B cell (primary cell): ENCODE data around the gene RIMBP2. TPM values are rescaled to one million over a fixed set of nuclear protein-coding genes. Genes with fewer than 3 reads are reported as not detected.

Source experiments
- ATAC-seq: fragments of 200-7000 bp; cut with Tn5 transposase; one replicate; pipeline ENCODE4 v1.10.0; 2021; ENCODE audit warnings: low read depth, mild to moderate bottlenecking, moderate number of reproducible peaks, moderate library complexity
- CTCF ChIA-PET: fragments of 350-600 bp; sonication (Branson Sonifier 250); formaldehyde crosslinking; loops from one replicate; lab custom pipeline; 2021; ENCODE audit warnings: antibody characterized with exemption, inconsistent platforms; lab: Charles Lee
- POLR2A ChIA-PET: fragments of 350-600 bp; sonication (Branson Sonifier 250); formaldehyde crosslinking; loops from one replicate; lab custom pipeline; 2021; ENCODE audit warnings: antibody characterized with exemption; lab: Charles Lee
- DNase-seq: peaks from one replicate; pipeline ENCODE4 v3.0.0; 2013
- H2AFZ ChIP-seq: 2 replicates; pipeline ENCODE4 v1.6.1; 2012; ENCODE audit warnings: mild to moderate bottlenecking, low read depth, low read length; ENCODE audit not compliant: insufficient read depth, poor library complexity, severe bottlenecking
- H3K27ac ChIP-seq, 2 donors: 1 replicate in 1 of 2; 2 replicates in 1 of 2; pipeline ENCODE4 v1.5.1; 2012 to 2013; ENCODE audit warnings: low read length in 2 of 2, mild to moderate bottlenecking in 2 of 2, moderate library complexity in 1 of 2
- H3K27me3 ChIP-seq, 4 experiments: fragments of 200-600 bp in 1 of 4; sonication (generic) in 1 of 4; replicated peaks in 1 of 4; 1 replicate in 2 of 4; 2 replicates in 2 of 4; pipeline versions ENCODE4 v1.6.1 to v1.7.0; 2013 to 2016; ENCODE audit warnings: low read length in 3 of 4, mild to moderate bottlenecking in 2 of 4, mixed read lengths in 1 of 4, moderate library complexity in 1 of 4; ENCODE audit not compliant: insufficient read depth in 4 of 4, control insufficient read depth in 3 of 4; ENCODE audit errors: control extremely low read depth in 1 of 4
- H3K36me3 ChIP-seq, 2 experiments: replicated peaks in 1 of 2; 1 replicate in 1 of 2; 2 replicates in 1 of 2; pipeline versions ENCODE4 v1.6.1 to v1.7.1; 2013; ENCODE audit warnings: low read length in 1 of 2; ENCODE audit not compliant: insufficient read depth in 2 of 2, control insufficient read depth in 1 of 2; ENCODE audit errors: control extremely low read depth in 1 of 2, extremely low read depth in 1 of 2
- H3K4me1 ChIP-seq, 2 donors: fragments of 200-600 bp in 1 of 2; sonication (generic) in 1 of 2; 1 replicate in 1 of 2; 2 replicates in 1 of 2; pipeline versions ENCODE4 v1.5.1 to v1.6.1; 2013 to 2017; ENCODE audit warnings: low read length in 2 of 2; ENCODE audit not compliant: control insufficient read depth in 2 of 2, insufficient read depth in 2 of 2
- H3K4me2 ChIP-seq: replicated peaks from 2 replicates; pipeline ENCODE3; 2012; ENCODE audit warnings: mild to moderate bottlenecking, low read depth, low read length; ENCODE audit not compliant: poor library complexity, severe bottlenecking
- H3K4me3 ChIP-seq, 5 experiments: fragments of 200-600 bp in 1 of 5; sonication (generic) in 1 of 5; 1 replicate in 3 of 5; 2 replicates in 2 of 5; pipeline versions ENCODE4 v1.5.1 to v1.7.0; 2011 to 2016; ENCODE audit warnings: low read length in 4 of 5, mild to moderate bottlenecking in 4 of 5, low read depth in 2 of 5, control low read depth in 1 of 5, moderate library complexity in 1 of 5; ENCODE audit not compliant: insufficient read depth in 1 of 5; ENCODE audit errors: control extremely low read depth in 1 of 5, extremely low read depth in 1 of 5
- H3K79me2 ChIP-seq: fragments of 200-600 bp; sonication (generic); one replicate; pipeline ENCODE4 v1.6.0; 2016; ENCODE audit warnings: low read length; ENCODE audit not compliant: control insufficient read depth, insufficient read depth
- H3K9ac ChIP-seq: fragments of 200-600 bp; sonication (generic); 2 replicates; pipeline ENCODE4 v1.6.1; 2017; ENCODE audit warnings: mild to moderate bottlenecking, low read length, moderate library complexity
- H3K9me3 ChIP-seq, 3 donors: one replicate each; pipeline versions ENCODE4 v1.6.1 to v1.7.1; 2013; ENCODE audit warnings: low read length in 2 of 3; ENCODE audit not compliant: control insufficient read depth in 2 of 3, insufficient read depth in 1 of 3; ENCODE audit errors: control extremely low read depth in 1 of 3
- H4K20me1 ChIP-seq: 2 replicates; pipeline ENCODE4 v1.6.0; 2012; ENCODE audit warnings: mild to moderate bottlenecking, low read length; ENCODE audit not compliant: insufficient read depth, control insufficient read depth, poor library complexity, severe bottlenecking
- H3K27ac Mint-ChIP-seq: one replicate; pipeline ENCODE4 v1.8.0; 2021; ENCODE audit warnings: mixed read lengths
- H3K27me3 Mint-ChIP-seq: one replicate; pipeline ENCODE4 v1.8.0; 2021; ENCODE audit warnings: mixed read lengths
- H3K4me1 Mint-ChIP-seq: one replicate; pipeline ENCODE4 v1.8.0; 2021; ENCODE audit warnings: mixed read lengths
- H3K4me3 Mint-ChIP-seq: one replicate; pipeline ENCODE4 v1.8.0; 2021; ENCODE audit warnings: mixed read lengths
- H3K9me3 Mint-ChIP-seq: one replicate; pipeline ENCODE4 v1.8.0; 2022; ENCODE audit warnings: mixed read lengths; ENCODE audit not compliant: insufficient read depth
- EZH2 ChIP-seq: IDR thresholded peaks from 2 replicates; pipeline ENCODE4 v1.6.1; 2012; ENCODE audit warnings: borderline replicate concordance, low read depth, mild to moderate bottlenecking, moderate library complexity, low read length; ENCODE audit not compliant: insufficient read depth, poor library complexity, severe bottlenecking
- WGBS: methylation state at CpG from one replicate; pipeline ENCODE4 v1.1.5; 2013; ENCODE audit warnings: missing lambda C conversion rate; ENCODE audit not compliant: insufficient coverage; 5-methylcytosine and 5-hydroxymethylcytosine counted together
- intact Hi-C: fragments of 100-400 bp; cut with micrococcal nuclease; formaldehyde crosslinking; loops from one replicate; pipeline ENCODE4 v1.10.0; 2022
- polyA plus RNA-seq: library from polyadenylated mRNA; depleted of rRNA; stranded (reverse); fragments of >200 nt; gene quantifications from 2 replicates; pipeline ENCODE4 v1.2.3, GENCODE V29; 2012
- total RNA-seq, 2 donors: library from RNA; stranded (reverse); fragments of 120-200 nt in 1 of 2; gene quantifications; 1 replicate in 1 of 2; 2 replicates in 1 of 2; pipeline versions ENCODE4 v1.2.3 to v1.2.4, GENCODE V29; 2013 to 2022
- TF ChIP-seq, protein P1 (sequence below): fragments of 200-600 bp; IDR thresholded peaks from one replicate; pipeline ENCODE4 v1.8.0; 2022; ENCODE audit warnings: antibody characterized with exemption, mild to moderate bottlenecking

The RIMBP2 gene
- total and polyA plus RNA-seq, 2 donors (not counting 1 experiment from before 2014, with no cell fraction given), result not detected

DNA sequence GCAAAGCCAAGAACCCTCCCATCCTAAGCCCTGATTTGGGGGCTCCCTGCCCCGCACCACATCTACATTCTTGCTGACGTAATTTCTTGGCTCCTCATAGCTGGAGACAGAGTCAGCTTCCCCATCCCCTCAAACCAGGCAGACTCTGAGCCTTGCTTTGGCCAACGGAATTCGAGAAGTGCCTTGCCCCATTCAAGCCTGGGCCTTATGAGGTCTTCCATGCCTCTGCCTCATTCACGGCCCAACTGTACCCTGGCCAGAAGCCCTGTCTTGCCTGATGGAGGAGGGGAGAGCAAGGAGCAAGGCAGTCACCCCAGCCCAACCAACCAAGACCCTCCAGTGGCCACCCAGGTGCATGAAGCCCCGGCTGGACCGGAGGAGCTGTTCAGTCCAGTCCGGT is 214.3 kb downstream of the RIMBP2 start:
- Histone ChIP-seq H3K9ac (no peak overlapping the region), H3K36me3 (no peaks in the 10 kb centered on the region), H3K4me2 (no peak overlapping the region), H3K27ac (no peak overlapping the region), H3K79me2 (no peaks in the 10 kb centered on the region), H3K4me1 (no peaks in the 10 kb centered on the region), H4K20me1 (no peaks in the 10 kb centered on the region), H3K9me3 (peaks cover 0 to 23% (median 0%) of the 10 kb centered on the region in 3 donors), H3K4me3 (no peak overlapping the region), H2AFZ (no peak overlapping the region), H3K27me3 (no peaks in the 10 kb centered on the region)
- no peaks in the 10 kb centered on the region for H3K4me1 Mint-ChIP-seq
- H3K9me3 Mint-ChIP-seq, result peaks cover 4% of the 10 kb centered on the region
- intact Hi-C loops, result no loop called here
- ATAC-seq (no peak), DNase-seq (no peak)
- WGBS, result 91% methylated on average over 8 of the region's 8 CpGs
- no peaks in the 10 kb centered on the region for H3K27me3 Mint-ChIP-seq
- no peak overlapping the region for H3K4me3 Mint-ChIP-seq
- ChIA-PET CTCF (no interaction called here), POLR2A (no interaction called here)
- TF ChIP-seq, protein P1, sequence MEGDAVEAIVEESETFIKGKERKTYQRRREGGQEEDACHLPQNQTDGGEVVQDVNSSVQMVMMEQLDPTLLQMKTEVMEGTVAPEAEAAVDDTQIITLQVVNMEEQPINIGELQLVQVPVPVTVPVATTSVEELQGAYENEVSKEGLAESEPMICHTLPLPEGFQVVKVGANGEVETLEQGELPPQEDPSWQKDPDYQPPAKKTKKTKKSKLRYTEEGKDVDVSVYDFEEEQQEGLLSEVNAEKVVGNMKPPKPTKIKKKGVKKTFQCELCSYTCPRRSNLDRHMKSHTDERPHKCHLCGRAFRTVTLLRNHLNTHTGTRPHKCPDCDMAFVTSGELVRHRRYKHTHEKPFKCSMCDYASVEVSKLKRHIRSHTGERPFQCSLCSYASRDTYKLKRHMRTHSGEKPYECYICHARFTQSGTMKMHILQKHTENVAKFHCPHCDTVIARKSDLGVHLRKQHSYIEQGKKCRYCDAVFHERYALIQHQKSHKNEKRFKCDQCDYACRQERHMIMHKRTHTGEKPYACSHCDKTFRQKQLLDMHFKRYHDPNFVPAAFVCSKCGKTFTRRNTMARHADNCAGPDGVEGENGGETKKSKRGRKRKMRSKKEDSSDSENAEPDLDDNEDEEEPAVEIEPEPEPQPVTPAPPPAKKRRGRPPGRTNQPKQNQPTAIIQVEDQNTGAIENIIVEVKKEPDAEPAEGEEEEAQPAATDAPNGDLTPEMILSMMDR, result no peak
- no peak for TF ChIP-seq EZH2
- no peak overlapping the region for H3K27ac Mint-ChIP-seq

DNA sequence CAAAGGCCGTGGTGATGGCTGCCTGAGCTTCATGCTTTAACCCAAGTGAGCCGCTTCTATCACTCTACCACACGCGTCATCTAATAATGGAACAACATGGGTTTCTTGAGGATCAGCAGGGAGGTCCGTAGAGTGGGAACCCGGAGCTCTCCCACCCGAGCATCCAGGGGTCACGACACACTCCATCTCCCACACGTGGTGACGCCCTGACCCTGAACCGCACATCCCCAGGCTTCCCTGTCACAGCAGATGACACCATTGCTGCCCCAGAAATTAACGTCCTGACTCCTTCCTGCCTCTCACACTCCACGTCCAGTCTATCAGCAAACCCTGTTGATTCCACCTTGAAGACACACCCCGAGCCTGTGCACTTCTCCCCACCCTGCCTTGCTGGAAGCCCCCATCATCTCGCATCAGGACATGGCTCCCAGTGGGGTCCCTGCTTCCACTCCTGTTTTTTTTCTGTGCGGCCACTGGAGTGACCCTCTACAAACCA is 215.2 kb downstream of the RIMBP2 start:
- no peak for DNase-seq
- CTCF ChIA-PET, result no interaction called here

More for the DNA sequence above, 215.2 kb downstream of the RIMBP2 start:
- H4K20me1 ChIP-seq, result no peaks in the 10 kb centered on the region
- H3K4me1 ChIP-seq, result no peaks in the 10 kb centered on the region
- H3K9ac ChIP-seq, result no peak overlapping the region
- no peak for ATAC-seq
- no peak overlapping the region for H3K4me3 ChIP-seq
- H3K27me3 Mint-ChIP-seq, result no peaks in the 10 kb centered on the region
- no peaks in the 10 kb centered on the region for H3K4me1 Mint-ChIP-seq
- peaks cover 0 to 27% (median 0%) of the 10 kb centered on the region in 3 donors for H3K9me3 ChIP-seq
- H3K27ac ChIP-seq, result no peak overlapping the region
- H3K4me3 Mint-ChIP-seq, result no peak overlapping the region
- no peak overlapping the region for H2AFZ ChIP-seq
- POLR2A ChIA-PET, result no interaction called here
- TF ChIP-seq EZH2, result no peak
- TF ChIP-seq, protein P1, result no peak
- no peaks in the 10 kb centered on the region for H3K79me2 ChIP-seq
- H3K4me2 ChIP-seq, result no peak overlapping the region
- no peaks in the 10 kb centered on the region for H3K9me3 Mint-ChIP-seq
- no peak overlapping the region for H3K27ac Mint-ChIP-seq
- intact Hi-C loops, result no loop called here
- 82% methylated on average over 15 of the region's 16 CpGs for WGBS
- H3K27me3 ChIP-seq, result no peaks in the 10 kb centered on the region
- H3K36me3 ChIP-seq, result no peaks in the 10 kb centered on the region
